Medulla oblongata (tissue), 1 donor: Measurements from ENCODE around the gene EOLA1.
"Not testable (repeated sequence)": the region's sequence is repeated elsewhere in the genome, so short reads cannot be mapped to it uniquely, and the experiment has no call there.

ENCODE experiments used
- DNase-seq: peaks from one replicate; pipeline ENCODE4 v3.0.0-alpha.2; 2015; ENCODE audit errors: extremely low spot score

Gene EOLA1

GRCh38 chrX:149513825-149514428, 26.9 kb upstream of the EOLA1 start:
- DNase-seq = no peak

- DNase-seq = no peak
These were observed 24.7 kb upstream of the EOLA1 start for GRCh38 chrX:149515954-149516602.

DNA sequence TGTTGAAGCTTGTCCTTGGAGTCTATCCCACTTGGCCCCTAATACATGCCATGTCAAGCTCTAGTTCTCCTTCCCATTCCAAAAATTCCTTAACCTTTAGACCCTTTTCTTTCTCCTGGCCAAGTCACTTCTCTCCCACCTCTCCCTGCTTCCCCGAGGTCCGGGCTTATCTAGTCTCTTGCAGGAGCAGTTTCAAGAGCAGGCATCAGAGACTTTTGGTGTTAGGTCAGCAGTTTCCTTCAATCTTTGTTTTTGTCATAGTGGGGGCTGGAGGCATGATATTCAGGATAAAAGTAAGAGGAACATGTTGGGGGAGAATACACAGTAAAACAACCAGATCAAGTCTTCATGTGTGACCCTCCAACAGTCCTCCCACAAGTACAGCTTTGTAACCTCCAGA, 24.2 kb upstream of the EOLA1 start:
- no peak for DNase-seq

DNA sequence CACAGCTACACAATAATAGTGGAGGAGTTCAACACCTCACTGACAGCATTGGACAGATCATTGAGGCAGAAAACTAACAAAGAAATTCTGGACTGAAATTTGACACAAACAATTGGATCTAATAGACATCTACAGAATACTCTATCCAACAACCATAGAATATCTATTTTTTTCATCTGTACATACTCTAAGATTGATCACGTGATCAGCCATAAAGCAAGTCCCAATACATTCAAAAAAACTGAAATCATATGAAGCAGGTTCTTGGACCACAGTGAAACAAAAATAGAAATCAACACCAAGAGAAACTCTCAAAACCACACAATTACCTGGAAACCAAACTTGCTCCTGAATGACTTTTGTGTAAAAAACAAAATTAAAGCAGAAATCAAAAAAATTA, 23.5 kb upstream of the EOLA1 start:
- DNase-seq = no peak

DNA sequence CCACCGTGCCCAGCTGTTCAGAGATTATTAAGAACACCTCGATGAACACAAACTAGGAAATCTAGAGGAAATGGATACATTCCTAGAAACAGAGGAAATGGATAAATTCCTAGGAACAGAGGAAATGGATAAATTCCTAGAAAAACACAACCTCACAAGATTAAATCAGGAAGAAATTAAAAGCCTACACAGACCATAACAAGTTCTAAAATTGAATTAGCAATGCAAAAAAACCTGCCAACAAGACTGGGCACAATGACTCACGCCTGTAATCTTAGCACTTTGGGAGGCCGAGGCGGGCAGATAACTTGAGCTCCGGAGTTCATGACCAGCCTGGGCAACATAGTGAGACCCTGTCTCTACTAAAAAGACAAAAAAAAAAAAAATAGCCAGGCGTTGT, 22.6 kb upstream of the EOLA1 start:
- DNase-seq = no peak

DNA sequence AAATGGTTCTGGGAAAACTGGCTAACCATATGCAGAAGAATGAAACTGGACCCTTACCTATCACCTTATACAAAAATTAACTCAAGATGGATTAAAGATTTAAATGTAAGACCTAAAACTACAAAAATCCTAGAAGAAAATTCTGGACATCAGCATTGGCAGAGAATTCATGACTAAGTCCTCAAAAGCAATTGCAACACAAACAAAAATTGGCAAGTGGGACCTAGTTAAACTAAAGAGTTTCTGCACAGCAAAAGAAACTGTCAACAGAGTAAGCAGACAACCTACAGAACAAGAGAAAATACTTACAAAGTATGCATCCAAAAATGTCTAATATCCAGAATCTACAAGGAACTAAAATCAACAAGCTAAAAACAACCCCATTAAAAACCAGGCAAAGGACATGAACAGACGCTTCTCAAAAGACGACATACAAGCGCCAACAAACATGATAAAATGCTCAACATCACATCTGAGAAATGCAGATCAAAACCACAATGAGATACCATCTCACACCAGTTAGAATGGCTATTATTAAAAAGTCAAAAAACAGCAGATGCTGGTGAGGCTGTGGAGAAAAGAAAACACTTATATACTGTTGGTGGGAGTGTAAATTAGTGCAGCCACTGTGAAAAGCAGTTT, 20.1 kb upstream of the EOLA1 start:
- not testable (repeated sequence) for DNase-seq

DNA sequence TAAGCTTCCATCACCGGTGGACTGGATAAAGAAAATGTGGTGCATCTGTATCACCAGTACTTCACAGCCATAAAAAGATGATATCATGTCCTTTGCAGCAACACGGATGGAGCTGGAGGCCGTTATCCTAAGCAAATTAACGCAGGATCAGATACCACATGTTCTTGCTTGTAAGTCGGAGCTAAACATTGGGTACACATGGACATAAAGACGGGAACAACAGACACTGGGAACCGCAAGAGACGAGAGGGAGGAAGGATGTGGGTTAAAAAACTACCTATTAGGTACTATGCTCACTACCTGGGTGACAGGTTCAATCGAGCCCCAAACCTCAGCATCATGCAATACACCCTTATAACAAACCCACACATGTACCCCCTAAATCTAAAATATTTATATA, 19.4 kb upstream of the EOLA1 start:
- no peak for DNase-seq

DNA sequence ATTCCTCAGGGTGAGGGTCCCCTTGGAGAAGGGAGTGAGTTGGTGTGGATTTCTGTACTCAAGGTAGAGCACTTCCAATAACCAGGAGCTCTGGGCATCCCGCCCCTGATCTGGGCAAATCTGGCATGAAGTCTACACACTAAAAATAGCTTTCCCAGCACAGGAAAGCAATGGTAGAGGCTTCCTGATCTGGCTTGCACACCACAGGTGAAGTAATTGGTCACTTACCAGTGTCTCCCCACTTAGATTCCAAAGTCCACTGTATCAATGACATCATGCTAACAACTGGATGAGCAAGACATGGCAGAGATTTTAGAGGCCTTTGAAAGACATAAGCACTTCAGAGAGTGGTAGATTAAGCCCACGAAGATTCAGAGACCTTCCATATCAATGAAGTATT, 17.9 kb upstream of the EOLA1 start:
- no peak for DNase-seq

GRCh38 chrX:149525389-149525788, 15.4 kb upstream of the EOLA1 start:
- not testable (repeated sequence) for DNase-seq

GRCh38 chrX:149525903-149526302, 14.9 kb upstream of the EOLA1 start:
- DNase-seq = not testable (repeated sequence)

DNA sequence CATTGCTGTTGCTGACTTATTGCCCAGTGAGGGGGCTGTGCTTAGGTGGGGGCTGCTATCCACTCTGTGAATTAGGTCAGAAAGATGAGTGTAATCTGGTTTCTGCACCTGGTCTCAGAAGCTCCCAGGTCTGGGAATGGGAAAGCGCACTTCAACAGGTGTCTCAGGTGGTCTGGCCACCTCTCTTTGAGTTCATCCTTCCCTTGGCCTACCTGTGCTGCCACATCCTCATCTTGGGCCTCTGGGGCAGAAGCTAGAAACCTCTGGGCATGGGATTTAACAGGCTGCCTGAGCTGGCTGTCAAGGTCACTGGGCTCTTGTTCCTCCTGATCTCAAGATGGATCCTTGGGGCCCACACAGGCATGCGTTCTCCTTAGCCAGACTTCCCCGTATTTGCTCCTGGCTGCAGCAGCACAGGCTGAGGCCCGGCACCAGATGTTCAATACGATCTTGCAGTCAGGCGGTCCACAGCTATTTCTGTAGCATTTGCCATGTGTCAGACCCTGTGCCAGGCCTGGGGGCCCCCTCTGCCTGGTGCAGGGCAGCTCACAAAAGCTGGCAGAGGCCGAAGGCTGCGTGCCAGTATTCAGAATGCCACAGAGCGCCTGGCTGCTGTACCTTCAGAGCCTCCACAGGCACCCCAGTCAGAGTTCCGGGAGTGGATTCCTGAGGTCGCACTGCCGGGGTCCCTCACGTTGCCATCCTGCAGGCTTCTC, 14.3 kb upstream of the EOLA1 start:
- DNase-seq = not testable (repeated sequence)

DNA sequence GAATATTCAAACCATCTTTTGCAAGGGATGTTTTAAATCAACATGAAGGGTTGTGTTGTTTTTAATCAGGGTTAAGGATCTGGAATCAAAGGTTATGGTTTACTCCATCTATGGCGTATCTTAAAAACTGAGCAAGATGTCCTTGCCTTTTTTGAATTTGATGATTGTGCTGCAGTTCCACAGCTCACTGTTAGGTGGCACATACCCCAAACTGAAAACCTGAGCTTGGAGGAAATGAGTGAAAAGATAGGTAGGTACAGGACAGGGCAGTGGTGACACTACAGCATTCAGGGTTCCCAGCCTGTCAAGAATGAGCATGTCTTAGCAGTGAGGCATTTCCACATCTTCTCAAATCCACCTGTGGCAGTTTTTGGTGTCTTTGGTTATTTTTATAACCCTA, 13.1 kb upstream of the EOLA1 start:
- peak; percentile 23 for DNase-seq

DNA sequence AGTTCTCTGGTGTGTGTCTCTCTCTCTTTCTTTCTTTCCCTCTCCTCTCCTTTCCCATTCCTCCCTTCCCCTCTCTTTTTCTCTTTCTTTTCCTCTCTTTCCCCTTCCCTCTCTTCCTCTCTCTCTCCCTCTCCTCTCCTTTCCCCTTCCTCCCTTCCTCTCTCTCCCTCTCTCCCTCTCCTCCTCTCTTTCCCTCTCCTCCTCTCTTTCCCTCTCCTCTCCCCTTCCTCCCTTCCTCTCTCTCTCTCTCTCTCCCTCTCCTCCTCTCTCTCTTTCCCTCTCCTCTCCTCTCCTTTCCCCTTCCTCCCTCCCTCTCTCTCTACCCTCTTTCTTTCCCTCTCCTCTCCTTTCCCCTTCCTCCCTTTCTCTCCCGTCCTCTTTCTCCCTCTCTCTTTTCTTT, 12.4 kb upstream of the EOLA1 start:
- DNase-seq = no peak

DNA sequence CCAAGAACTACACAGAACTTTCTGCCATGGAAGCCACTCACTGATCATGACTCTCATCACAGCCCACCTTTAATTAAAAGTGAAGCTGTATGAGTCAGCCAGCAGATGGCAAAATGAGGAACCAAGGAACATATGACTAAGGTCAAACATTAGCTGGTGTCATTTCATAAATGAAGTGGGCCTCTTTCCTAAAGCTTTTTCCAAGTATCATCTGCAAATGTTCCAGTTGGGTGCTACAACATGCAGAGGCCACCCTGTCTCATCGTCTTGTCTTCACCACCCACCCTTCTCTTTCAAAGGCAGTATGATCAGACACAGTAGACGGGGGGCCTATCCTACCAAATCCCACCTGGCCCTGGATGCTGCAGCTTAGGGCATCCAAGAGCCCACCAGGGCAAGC, 9.2 kb upstream of the EOLA1 start:
- no peak for DNase-seq

- not testable (repeated sequence) for DNase-seq
These were observed 7.9 kb upstream of the EOLA1 start for GRCh38 chrX:149532868-149533267.

GRCh38 chrX:149533999-149534398, 6.8 kb upstream of the EOLA1 start:
- DNase-seq = not testable (repeated sequence)

GRCh38 chrX:149534926-149535602, 5.7 kb upstream of the EOLA1 start:
- DNase-seq = not testable (repeated sequence)

- DNase-seq = not testable (repeated sequence)
These were observed 3.3 kb upstream of the EOLA1 start for GRCh38 chrX:149537474-149537873.

GRCh38 chrX:149539283-149540130, 1.3 kb upstream of the EOLA1 start:
- DNase-seq = peak; percentile 88

DNA sequence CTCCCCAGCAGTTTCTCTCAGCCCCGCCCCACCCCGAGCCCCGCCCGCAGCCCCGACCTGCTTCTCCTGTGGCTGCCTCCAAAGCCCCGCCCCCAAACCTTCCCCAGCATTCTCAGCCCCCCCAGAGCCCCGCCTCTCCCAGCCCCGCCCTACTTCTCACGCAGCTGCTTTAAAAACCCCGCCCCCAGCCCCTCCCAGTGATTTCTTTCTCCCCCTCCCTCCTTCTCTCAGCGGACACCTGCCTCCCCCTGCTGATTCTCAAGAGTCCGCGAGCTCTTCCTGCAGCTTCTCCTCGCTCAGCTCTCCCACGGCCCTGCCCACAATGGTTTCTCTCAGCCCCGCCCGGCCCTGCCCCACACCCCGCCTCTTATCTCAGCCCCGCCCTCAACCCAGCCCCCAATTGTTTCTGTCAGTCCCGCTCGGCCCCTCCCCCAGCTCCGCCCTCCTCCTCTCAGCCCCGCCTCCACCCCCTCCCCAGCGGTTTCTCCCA, 636 bp upstream of the EOLA1 start:
- peak; percentile 89 for DNase-seq

- no peak for DNase-seq
These were observed 772 bp downstream of the EOLA1 start for GRCh38 chrX:149541521-149542047.
